H1 (cell line): ENCODE results near the gene MARK4. TPM values are rescaled to one million over a fixed set of nuclear protein-coding genes. Genes with fewer than 3 reads are reported as not detected.

ENCODE experiments used
- CTCF ChIA-PET: fragments of 300-600 bp; sonication (Branson Sonifier 250); formaldehyde crosslinking; loops from one replicate; lab custom pipeline; 2021; ENCODE audit not compliant: partially characterized antibody; lab: Charles Lee
- POLR2A ChIA-PET: fragments of 300-600 bp; sonication (Branson Sonifier 250); formaldehyde crosslinking; loops from one replicate; lab custom pipeline; 2021; ENCODE audit warnings: inconsistent platforms; ENCODE audit not compliant: partially characterized antibody; lab: Charles Lee
- DNase-seq, 2 experiments: peaks; one replicate each; pipeline versions ENCODE4 v3.0.0 to v3.0.0-alpha.2; 2010 to 2022; ENCODE audit warnings: low spot score in 2 of 2, low read depth in 1 of 2, mixed read lengths in 1 of 2
- FAIRE-seq: peaks from 2 replicates; lab custom pipeline; 2011; peaks lifted over from hg19 to GRCh38; lab: Jason Lieb, UNC
- H2AFZ ChIP-seq: 2 replicates; pipeline ENCODE4 v1.8.1; 2012; ENCODE audit warnings: low read length, inconsistent platforms
- H2AK5ac ChIP-seq: 2 replicates; pipeline ENCODE4 v1.6.1; 2013; ENCODE audit warnings: low read depth, low read length
- H2BK120ac ChIP-seq: replicated peaks from 2 replicates; pipeline ENCODE3; 2013; ENCODE audit warnings: low read depth, low read length, inconsistent platforms
- H2BK12ac ChIP-seq: 2 replicates; pipeline ENCODE4 v1.6.1; 2013; ENCODE audit warnings: low read depth, low read length
- H2BK15ac ChIP-seq: 2 replicates; pipeline ENCODE4 v1.6.1; 2013; ENCODE audit warnings: low read length
- H2BK20ac ChIP-seq: 2 replicates; pipeline ENCODE4 v1.6.1; 2013; ENCODE audit warnings: low read length
- H2BK5ac ChIP-seq: 2 replicates; pipeline ENCODE4 v1.6.1; 2013; ENCODE audit warnings: low read depth, low read length
- H3K14ac ChIP-seq: 2 replicates; pipeline ENCODE4 v1.6.1; 2013; ENCODE audit warnings: inconsistent platforms; ENCODE audit not compliant: insufficient read length
- H3K18ac ChIP-seq: 2 replicates; pipeline ENCODE4 v1.6.1; 2013; ENCODE audit warnings: low read length; ENCODE audit errors: extremely low read depth
- H3K23ac ChIP-seq: 2 replicates; pipeline ENCODE4 v1.6.1; 2013; ENCODE audit warnings: inconsistent platforms; ENCODE audit not compliant: insufficient read length
- H3K23me2 ChIP-seq: 2 replicates; pipeline ENCODE4 v1.6.1; 2013; ENCODE audit warnings: low read depth, low read length
- H3K27ac ChIP-seq: 2 replicates; pipeline ENCODE4 v1.6.1; 2011; ENCODE audit warnings: low read depth, low read length, inconsistent platforms
- H3K27me3 ChIP-seq, 4 experiments: replicated peaks in 1 of 4; 1 replicate in 1 of 4; 2 replicates in 3 of 4; pipeline versions ENCODE4 v1.6.1 to v1.8.1; 2011 to 2013; ENCODE audit warnings: low read length in 3 of 4, mild to moderate bottlenecking in 3 of 4, inconsistent platforms in 2 of 4, mixed read lengths in 2 of 4, moderate library complexity in 1 of 4; ENCODE audit not compliant: control insufficient read depth in 3 of 4, insufficient read depth in 3 of 4; ENCODE audit errors: extremely low read depth in 1 of 4
- H3K36me3 ChIP-seq, 4 experiments: 2 replicates each; pipeline versions ENCODE4 v1.6.1 to v1.8.1; 2011 to 2013; ENCODE audit warnings: mild to moderate bottlenecking in 4 of 4, low read length in 3 of 4, moderate library complexity in 2 of 4, control low read depth in 1 of 4, inconsistent platforms in 1 of 4; ENCODE audit not compliant: insufficient read depth in 4 of 4, control insufficient read depth in 2 of 4
- H3K4ac ChIP-seq: replicated peaks from 2 replicates; pipeline ENCODE3; 2013; ENCODE audit warnings: low read length, low read depth, mixed read lengths, inconsistent platforms; ENCODE audit not compliant: insufficient read length
- H3K4me1 ChIP-seq, 4 experiments: replicated peaks in 1 of 4; 1 replicate in 1 of 4; 2 replicates in 3 of 4; pipeline versions ENCODE4 v1.6.1 to v1.8.1; 2011 to 2013; ENCODE audit warnings: low read length in 3 of 4, inconsistent platforms in 2 of 4, mixed read lengths in 1 of 4; ENCODE audit not compliant: insufficient read depth in 4 of 4, control insufficient read depth in 3 of 4
- H3K4me2 ChIP-seq, 2 experiments: 2 replicates each; pipeline versions ENCODE4 v1.6.1 to v1.8.1; 2011 to 2013; ENCODE audit warnings: low read depth in 2 of 2, low read length in 2 of 2, control low read depth in 1 of 2, inconsistent platforms in 1 of 2, mild to moderate bottlenecking in 1 of 2; ENCODE audit not compliant: insufficient read depth in 1 of 2
- H3K4me3 ChIP-seq, 4 experiments: fragments of 200-600, 300-600 bp in 1 of 4; sonication (generic), shearing (Covaris generic), sonication (Bioruptor Twin) in 1 of 4; 2 replicates each; pipeline versions ENCODE4 v1.5.1 to v1.8.1; 2011 to 2016; ENCODE audit warnings: low read length in 4 of 4, low read depth in 3 of 4, control low read depth in 2 of 4, inconsistent platforms in 2 of 4, mild to moderate bottlenecking in 2 of 4, mixed read lengths in 1 of 4, moderate library complexity in 1 of 4; ENCODE audit not compliant: insufficient read depth in 2 of 4; ENCODE audit errors: extremely low read depth in 1 of 4
- H3K56ac ChIP-seq: replicated peaks from 2 replicates; pipeline ENCODE3; 2013; ENCODE audit warnings: low read depth, mild to moderate bottlenecking, mixed read lengths, low read length, inconsistent platforms; ENCODE audit not compliant: insufficient read length
- H3K79me1 ChIP-seq: 2 replicates; pipeline ENCODE4 v1.6.1; 2013; ENCODE audit warnings: low read depth, low read length, control low read depth
- H3K79me2 ChIP-seq, 2 experiments: 2 replicates each; pipeline versions ENCODE4 v1.6.1 to v1.8.1; 2012 to 2013; ENCODE audit warnings: low read length in 2 of 2, mild to moderate bottlenecking in 2 of 2, inconsistent platforms in 1 of 2; ENCODE audit not compliant: insufficient read depth in 2 of 2, control insufficient read depth in 1 of 2
- H3K9ac ChIP-seq, 4 experiments: replicated peaks in 1 of 4; 1 replicate in 1 of 4; 2 replicates in 3 of 4; pipeline versions ENCODE4 v1.6.1 to v1.8.1; 2011 to 2013; ENCODE audit warnings: low read depth in 3 of 4, low read length in 3 of 4, control low read depth in 2 of 4, mild to moderate bottlenecking in 2 of 4, moderate library complexity in 2 of 4, inconsistent platforms in 1 of 4; ENCODE audit errors: extremely low read depth in 1 of 4
- H3K9me3 ChIP-seq, 2 experiments: 2 replicates each; pipeline versions ENCODE4 v1.6.1 to v1.8.1; 2012 to 2013; ENCODE audit warnings: mild to moderate bottlenecking in 2 of 2, moderate library complexity in 2 of 2, control low read depth in 1 of 2, inconsistent platforms in 1 of 2, low read depth in 1 of 2, low read length in 1 of 2, mixed read lengths in 1 of 2; ENCODE audit not compliant: insufficient read depth in 2 of 2
- H4K20me1 ChIP-seq, 2 experiments: replicated peaks in 1 of 2; 2 replicates each; pipeline versions ENCODE3 to v1.8.1; 2011 to 2013; ENCODE audit warnings: inconsistent platforms in 2 of 2, low read length in 2 of 2, mild to moderate bottlenecking in 1 of 2; ENCODE audit not compliant: insufficient read depth in 2 of 2, control insufficient read depth in 1 of 2
- H4K5ac ChIP-seq: 2 replicates; pipeline ENCODE4 v1.6.1; 2013; ENCODE audit warnings: low read length, low read depth, mixed read lengths, inconsistent platforms; ENCODE audit not compliant: insufficient read length
- H4K8ac ChIP-seq: 2 replicates; pipeline ENCODE4 v1.8.0; 2013; ENCODE audit warnings: mild to moderate bottlenecking, moderate library complexity, low read length, inconsistent platforms; ENCODE audit not compliant: insufficient read depth; ENCODE audit errors: extremely low read depth
- H4K91ac ChIP-seq: replicated peaks from 2 replicates; pipeline ENCODE3; 2013; ENCODE audit warnings: low read length, mixed read lengths, inconsistent platforms; ENCODE audit not compliant: insufficient read length
- BACH1 ChIP-seq: IDR thresholded peaks from 2 replicates; pipeline ENCODE4 v1.6.1; 2012; ENCODE audit warnings: low read length, improper control_type of control experiment
- BRCA1 ChIP-seq: IDR thresholded peaks from 2 replicates; pipeline ENCODE4 v1.6.1; 2012; ENCODE audit warnings: low read depth, low read length, improper control_type of control experiment
- CHD2 ChIP-seq: IDR thresholded peaks from 2 replicates; pipeline ENCODE4 v1.6.1; 2012; ENCODE audit warnings: low read length, improper control_type of control experiment
- EGR1 ChIP-seq: IDR thresholded peaks from 2 replicates; pipeline ENCODE4 v1.6.1; 2011; ENCODE audit warnings: low read depth, low read length, borderline replicate concordance
- EP300 ChIP-seq, 2 experiments: IDR thresholded peaks; 1 replicate in 1 of 2; 2 replicates in 1 of 2; pipeline ENCODE4 v1.6.1; 2011 to 2012; ENCODE audit warnings: low read depth in 2 of 2, low read length in 2 of 2, mild to moderate bottlenecking in 2 of 2, borderline replicate concordance in 1 of 2, inconsistent platforms in 1 of 2, moderate library complexity in 1 of 2
- POLR2A ChIP-seq, 2 experiments: IDR thresholded peaks; 1 replicate in 1 of 2; 2 replicates in 1 of 2; pipeline ENCODE4 v1.6.1; 2011; ENCODE audit warnings: low read depth in 2 of 2, low read length in 2 of 2, mild to moderate bottlenecking in 2 of 2; ENCODE audit errors: control extremely low read depth in 1 of 2
- POU5F1 ChIP-seq: IDR thresholded peaks from 2 replicates; pipeline ENCODE4 v1.6.1; 2011; ENCODE audit warnings: low read depth, mild to moderate bottlenecking, low read length, moderate library complexity
- SAP30 ChIP-seq: fragments of 300-600 bp; sonication (generic); IDR thresholded peaks from 2 replicates; pipeline ENCODE4 v1.7.1; 2012; ENCODE audit warnings: low read length, moderate library complexity, mild to moderate bottlenecking, inconsistent platforms; ENCODE audit not compliant: insufficient read depth, insufficient replicate concordance
- SUZ12 ChIP-seq: fragments of 200-600 bp; sonication (generic); IDR thresholded peaks from 2 replicates; pipeline ENCODE4 v1.6.1; 2012; ENCODE audit warnings: mild to moderate bottlenecking, inconsistent platforms, low read length, moderate library complexity, mixed read lengths
- WGBS, 2 experiments: shearing (Covaris generic) in 1 of 2; methylation state at CpG; one replicate each; pipeline versions ENCODE4 v1.1.6 to v1.1.7; 2013 to 2015; ENCODE audit warnings: low lambda C conversion rate in 2 of 2, mixed read lengths in 2 of 2, inconsistent platforms in 1 of 2, low coverage in 1 of 2, missing lambda C conversion rate in 1 of 2; ENCODE audit not compliant: insufficient replicate concordance in 2 of 2, insufficient coverage in 1 of 2, insufficient read length in 1 of 2; ENCODE audit errors: extremely low coverage in 1 of 2, missing lambda C conversion rate in 1 of 2; 5-methylcytosine and 5-hydroxymethylcytosine counted together
- polyA plus RNA-seq, 7 experiments: library from polyadenylated mRNA; depleted of rRNA in 3 of 7; stranded (reverse) in 5 of 7; unstranded in 2 of 7; fragments of >200 nt in 5 of 7; fragments of 200-250 nt in 2 of 7; gene quantifications; 1 replicate in 5 of 7; 2 replicates in 1 of 7; 4 replicates in 1 of 7; pipeline versions ENCODE4 v1.2.1 to v1.2.3, GENCODE V29; 2011 to 2013; ENCODE audit warnings: missing spikeins in 2 of 7, mixed read lengths in 2 of 7
- total RNA-seq: library from RNA; stranded (reverse); fragmentation: NEBNext Ultra II Directional; extraction: Animal tissue kit (Norgen Biotek cat#: 25700); gene quantifications from 2 replicates; pipeline ENCODE4 v1.2.1, GENCODE V29; 2021

MARK4 gene
- total and polyA plus RNA-seq, 2 of the 8 experiments (the other 6 are each of a cell fraction or from before 2014, with no cell fraction given) = 12.3 to 49.8 TPM

GRCh38 chr19:45258862-45259261, 7.8 kb downstream of the MARK4 start:
- CTCF ChIA-PET = interaction anchor here (0.8 to 1.4 kb wide), 3 partner anchors 16 to 80 kb away, joined by 3 read pairs; no protein-coding TSS in a partner anchor

More at GRCh38 chr19:45258862-45259261, 7.8 kb downstream of the MARK4 start:
- Histone ChIP-seq H2AFZ (no peak overlapping the region), H3K18ac (no peak overlapping the region), H3K56ac (no peak overlapping the region), H3K23ac (no peak overlapping the region), H4K8ac (no peak overlapping the region), H2BK5ac (no peak overlapping the region), H3K23me2 (no peaks in the 10 kb centered on the region), H3K9ac (no peak overlapping the region), H3K27ac (no peak overlapping the region), H3K79me1 (peaks cover 7% of the 10 kb centered on the region), H4K20me1 (peaks cover 16 to 18% of the 10 kb centered on the region in 2 experiments), H3K14ac (no peak overlapping the region), H3K4ac (no peak overlapping the region)
- WGBS, 2 experiments = 90% methylated on average over 19 of the region's 19 CpGs; no CpG with 5 or more reads in 1 of the 2 experiments
- TF ChIP-seq SAP30 = no peak
- TF ChIP-seq POU5F1 = no peak
- no peak for TF ChIP-seq CHD2
- TF ChIP-seq SUZ12 = no peak
- no peak for TF ChIP-seq EGR1
- TF ChIP-seq EP300 (IDR thresholded peaks at IDR 0.05; ENCODE audit: borderline replicate concordance in 1 of 2, low read depth in 2 of 2, low read length in 2 of 2) = no peak
- TF ChIP-seq BRCA1 = no peak
- TF ChIP-seq BACH1 = no peak
- no peak for TF ChIP-seq POLR2A (IDR thresholded peaks at IDR 0.05; ENCODE audit: control extremely low read depth in 1 of 2, low read depth in 2 of 2, low read length in 2 of 2)
- TF ChIP-seq, all 59 proteins: peak for 0
- no peak overlapping the region for H3K4me2 ChIP-seq
- no peak for DNase-seq
- H2AK5ac ChIP-seq = no peak overlapping the region
- H3K79me2 ChIP-seq = peaks cover 0 to 9% of the 10 kb centered on the region in 2 experiments; a peak in 1 of 4 replicates
- no peaks in the 10 kb centered on the region for H3K9me3 ChIP-seq
- no peak overlapping the region for H4K91ac ChIP-seq
- no peaks in the 10 kb centered on the region for H3K27me3 ChIP-seq
- no peaks in the 10 kb centered on the region for H3K36me3 ChIP-seq
- no peak for FAIRE-seq
- H4K5ac ChIP-seq = no peak overlapping the region
- no peak overlapping the region for H3K4me3 ChIP-seq
- no peak overlapping the region for H2BK12ac ChIP-seq
- no peak overlapping the region for H2BK120ac ChIP-seq
- no peak overlapping the region for H2BK20ac ChIP-seq
- H2BK15ac ChIP-seq = no peak overlapping the region
- POLR2A ChIA-PET = interaction anchor here (0.8 kb wide), 1 partner anchor 19 kb away, joined by 4 read pairs; no protein-coding TSS in a partner anchor
- H3K4me1 ChIP-seq = no peaks in the 10 kb centered on the region
